Lower lobe of right lung (tissue), 2 donors: ENCODE results near the gene RBMS1. TPM values are rescaled to one million over a fixed set of nuclear protein-coding genes. Genes with fewer than 3 reads are reported as not detected.
A peak's percentile ranks its signal among the peaks of the same experiment; 100 is the strongest.
"Not testable (repeated sequence)": the region's sequence is repeated elsewhere in the genome, so short reads cannot be mapped to it uniquely, and the experiment has no call there.

ENCODE experiments used
- ATAC-seq, 2 donors: fragments of 200-7000 bp; cut with Tn5 transposase; one replicate each; pipeline ENCODE4 v1.9.1; 2020 to 2022; ENCODE audit warnings: mild to moderate bottlenecking in 2 of 2, moderate library complexity in 2 of 2
- DNase-seq: peaks from one replicate; pipeline ENCODE4 v3.0.0-alpha.2; 2020
- H3K27ac ChIP-seq: fragments of 200-600 bp; one replicate; pipeline ENCODE4 v1.8.0; 2022
- H3K27me3 ChIP-seq: fragments of 200-600 bp; one replicate; pipeline ENCODE4 v1.8.0; 2022; ENCODE audit warnings: low read depth
- H3K36me3 ChIP-seq: fragments of 200-600 bp; one replicate; pipeline ENCODE4 v1.8.0; 2022; ENCODE audit warnings: mild to moderate bottlenecking
- H3K4me1 ChIP-seq: fragments of 200-600 bp; one replicate; pipeline ENCODE4 v1.8.0; 2022
- H3K4me3 ChIP-seq: fragments of 200-600 bp; one replicate; pipeline ENCODE4 v1.8.0; 2022; ENCODE audit warnings: mild to moderate bottlenecking
- H3K9me3 ChIP-seq: fragments of 200-600 bp; one replicate; pipeline ENCODE4 v1.8.0; 2022
- intact Hi-C: fragments of 100-400 bp; cut with DNase I; formaldehyde crosslinking; loops from one replicate; pipeline ENCODE4 v1.11.0; 2022
- total RNA-seq: library from RNA; stranded (reverse); fragmentation: NEBNext Ultra II Directional; extraction: Animal tissue kit (Norgen Biotek cat#: 25700); gene quantifications from one replicate; pipeline ENCODE4 v1.2.1, GENCODE V29; 2021
- TF ChIP-seq, protein P1 (sequence below): fragments of 200-600 bp; IDR thresholded peaks from one replicate; pipeline ENCODE4 v1.8.0; 2022; ENCODE audit warnings: antibody characterized with exemption, mild to moderate bottlenecking
- donor health status: DM: no; HTN: yes; CAD: no; lungs with severe emphysema.

RBMS1 gene
- total RNA-seq, 1 donor from 2014 or later = 95.3 TPM

- TF ChIP-seq, protein P1, sequence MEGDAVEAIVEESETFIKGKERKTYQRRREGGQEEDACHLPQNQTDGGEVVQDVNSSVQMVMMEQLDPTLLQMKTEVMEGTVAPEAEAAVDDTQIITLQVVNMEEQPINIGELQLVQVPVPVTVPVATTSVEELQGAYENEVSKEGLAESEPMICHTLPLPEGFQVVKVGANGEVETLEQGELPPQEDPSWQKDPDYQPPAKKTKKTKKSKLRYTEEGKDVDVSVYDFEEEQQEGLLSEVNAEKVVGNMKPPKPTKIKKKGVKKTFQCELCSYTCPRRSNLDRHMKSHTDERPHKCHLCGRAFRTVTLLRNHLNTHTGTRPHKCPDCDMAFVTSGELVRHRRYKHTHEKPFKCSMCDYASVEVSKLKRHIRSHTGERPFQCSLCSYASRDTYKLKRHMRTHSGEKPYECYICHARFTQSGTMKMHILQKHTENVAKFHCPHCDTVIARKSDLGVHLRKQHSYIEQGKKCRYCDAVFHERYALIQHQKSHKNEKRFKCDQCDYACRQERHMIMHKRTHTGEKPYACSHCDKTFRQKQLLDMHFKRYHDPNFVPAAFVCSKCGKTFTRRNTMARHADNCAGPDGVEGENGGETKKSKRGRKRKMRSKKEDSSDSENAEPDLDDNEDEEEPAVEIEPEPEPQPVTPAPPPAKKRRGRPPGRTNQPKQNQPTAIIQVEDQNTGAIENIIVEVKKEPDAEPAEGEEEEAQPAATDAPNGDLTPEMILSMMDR = no peak
- DNase-seq (peak; percentile 55), ATAC-seq (peak; percentile 38 to 56)
- Histone ChIP-seq H3K9me3 (no peaks in the 10 kb centered on the region), H3K27me3 (no peaks in the 10 kb centered on the region), H3K4me3 (no peak overlapping the region), H3K27ac (peak overlapping the region; percentile 73), H3K4me1 (peaks cover 99% of the 10 kb centered on the region), H3K36me3 (peaks cover 4% of the 10 kb centered on the region)
- intact Hi-C loops = no loop called here
These were observed 122.2 kb downstream of the RBMS1 start for GRCh38 chr2:160371251-160372009.

- ATAC-seq (peak; percentile 15 to 57), DNase-seq (no peak)
- H3K27me3 ChIP-seq = no peaks in the 10 kb centered on the region
- no peak overlapping the region for H3K4me3 ChIP-seq
- no peaks in the 10 kb centered on the region for H3K9me3 ChIP-seq
- intact Hi-C loops = no loop called here
- TF ChIP-seq, protein P1 = no peak
- H3K36me3 ChIP-seq = peaks cover 6% of the 10 kb centered on the region
- peak overlapping the region; percentile 40 for H3K27ac ChIP-seq
- H3K4me1 ChIP-seq = peaks cover 100% of the 10 kb centered on the region
These were observed 124.3 kb downstream of the RBMS1 start for GRCh38 chr2:160368988-160369930.

GRCh38 chr2:160367887-160368286, 125.7 kb downstream of the RBMS1 start:
- Histone ChIP-seq H3K36me3 (peaks cover 6% of the 10 kb centered on the region), H3K9me3 (no peaks in the 10 kb centered on the region), H3K4me3 (no peak overlapping the region), H3K27ac (peak overlapping the region; percentile 27), H3K27me3 (no peaks in the 10 kb centered on the region), H3K4me1 (peaks cover 95% of the 10 kb centered on the region)
- TF ChIP-seq, protein P1 = no peak
- intact Hi-C loops = no loop called here
- ATAC-seq (peak; percentile 59 to 81), DNase-seq (no peak)

DNA sequence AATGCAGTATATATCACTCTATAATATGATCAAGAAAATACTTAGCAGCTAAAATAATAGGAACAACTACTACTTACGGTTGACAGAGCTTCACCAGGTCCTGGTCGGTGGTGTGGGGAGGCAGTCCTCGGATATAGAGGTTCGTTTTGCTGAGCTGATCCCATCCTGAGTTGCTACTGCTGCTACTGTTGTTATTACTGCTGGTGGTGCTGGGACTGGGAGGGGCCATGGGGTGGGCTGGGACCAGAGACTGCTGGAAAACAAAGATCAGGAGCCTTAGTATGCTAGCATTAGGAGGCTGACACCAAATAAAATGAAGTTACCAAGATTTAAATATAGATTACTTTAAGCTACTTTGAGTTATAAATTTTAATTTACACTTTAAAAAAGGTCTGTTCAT, 126.5 kb downstream of the RBMS1 start:
- H3K9me3 ChIP-seq, ATAC-seq, DNase-seq, H3K36me3 ChIP-seq, H3K27me3 ChIP-seq, intact Hi-C loops, H3K4me3 ChIP-seq, H3K27ac ChIP-seq: not testable (repeated sequence)
- peaks cover 95% of the 10 kb centered on the region for H3K4me1 ChIP-seq

DNA sequence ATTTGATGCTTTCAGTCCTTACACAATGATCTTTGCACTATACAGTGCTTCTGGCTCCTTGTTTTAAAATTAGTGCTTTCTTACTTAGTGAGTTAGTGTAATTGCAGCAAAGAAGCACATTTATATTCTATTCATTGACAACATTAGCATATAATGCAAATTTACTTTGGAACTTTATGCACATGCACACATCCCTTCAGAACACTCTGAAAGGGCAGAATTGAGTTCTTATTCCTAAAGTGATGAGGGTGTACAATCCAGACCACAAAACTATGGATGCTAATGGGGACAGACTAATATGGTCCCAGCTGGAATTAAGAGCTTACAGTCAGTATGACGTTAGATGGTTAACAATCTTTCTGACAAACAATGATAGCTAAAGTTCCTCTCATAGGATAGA, 127.1 kb downstream of the RBMS1 start:
- H3K9me3 ChIP-seq = no peaks in the 10 kb centered on the region
- H3K27me3 ChIP-seq = no peaks in the 10 kb centered on the region
- ATAC-seq (no peak), DNase-seq (no peak)
- H3K36me3 ChIP-seq = peaks cover 6% of the 10 kb centered on the region
- intact Hi-C loops = no loop called here
- TF ChIP-seq, protein P1 = no peak
- peak overlapping the region; percentile 28 for H3K27ac ChIP-seq
- H3K4me1 ChIP-seq = peaks cover 94% of the 10 kb centered on the region
- H3K4me3 ChIP-seq = no peak overlapping the region
